ENCODE data around the gene OTOP2.
A peak's percentile ranks its signal among the peaks of the same experiment; 100 is the strongest.

OTOP2 gene

DNA sequence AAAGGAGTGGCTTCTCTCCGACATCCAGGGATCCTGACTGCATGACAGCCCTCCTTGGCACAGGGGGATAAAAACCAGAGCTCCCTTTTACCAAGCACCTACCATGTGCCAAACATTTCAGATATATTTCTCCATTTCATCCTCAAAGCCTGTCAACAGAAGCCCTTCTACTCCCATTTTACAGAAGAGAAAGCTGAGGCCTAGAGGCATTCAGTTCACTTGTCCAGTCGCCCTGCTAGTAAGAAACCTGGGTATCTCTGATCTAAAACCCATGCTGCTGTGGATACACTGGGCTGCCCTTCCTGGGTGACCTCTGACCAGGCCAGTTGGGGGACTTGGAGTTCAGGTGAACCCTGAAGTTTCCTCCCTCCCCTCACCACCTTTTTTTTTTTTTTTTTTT is 45.4 kb upstream of the OTOP2 start:
- no peak for DNase-seq (ENCODE audit: low spot score)
- CTCF ChIA-PET, result interaction anchor here (0.6 kb wide), 2 partner anchors 16 to 552 kb away, joined by 3 read pairs; no protein-coding TSS in a partner anchor
- peak overlapping the region; percentile 43; the same call in 1 of the 2 replicates for H3K27ac ChIP-seq
- POLR2A ChIA-PET (ENCODE audit: low non-redundant PET), result no interaction called here
- TF ChIP-seq, protein P1, sequence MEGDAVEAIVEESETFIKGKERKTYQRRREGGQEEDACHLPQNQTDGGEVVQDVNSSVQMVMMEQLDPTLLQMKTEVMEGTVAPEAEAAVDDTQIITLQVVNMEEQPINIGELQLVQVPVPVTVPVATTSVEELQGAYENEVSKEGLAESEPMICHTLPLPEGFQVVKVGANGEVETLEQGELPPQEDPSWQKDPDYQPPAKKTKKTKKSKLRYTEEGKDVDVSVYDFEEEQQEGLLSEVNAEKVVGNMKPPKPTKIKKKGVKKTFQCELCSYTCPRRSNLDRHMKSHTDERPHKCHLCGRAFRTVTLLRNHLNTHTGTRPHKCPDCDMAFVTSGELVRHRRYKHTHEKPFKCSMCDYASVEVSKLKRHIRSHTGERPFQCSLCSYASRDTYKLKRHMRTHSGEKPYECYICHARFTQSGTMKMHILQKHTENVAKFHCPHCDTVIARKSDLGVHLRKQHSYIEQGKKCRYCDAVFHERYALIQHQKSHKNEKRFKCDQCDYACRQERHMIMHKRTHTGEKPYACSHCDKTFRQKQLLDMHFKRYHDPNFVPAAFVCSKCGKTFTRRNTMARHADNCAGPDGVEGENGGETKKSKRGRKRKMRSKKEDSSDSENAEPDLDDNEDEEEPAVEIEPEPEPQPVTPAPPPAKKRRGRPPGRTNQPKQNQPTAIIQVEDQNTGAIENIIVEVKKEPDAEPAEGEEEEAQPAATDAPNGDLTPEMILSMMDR (conservative IDR thresholded peaks at IDR 0.05; ENCODE audit: low read depth), result no peak

DNA sequence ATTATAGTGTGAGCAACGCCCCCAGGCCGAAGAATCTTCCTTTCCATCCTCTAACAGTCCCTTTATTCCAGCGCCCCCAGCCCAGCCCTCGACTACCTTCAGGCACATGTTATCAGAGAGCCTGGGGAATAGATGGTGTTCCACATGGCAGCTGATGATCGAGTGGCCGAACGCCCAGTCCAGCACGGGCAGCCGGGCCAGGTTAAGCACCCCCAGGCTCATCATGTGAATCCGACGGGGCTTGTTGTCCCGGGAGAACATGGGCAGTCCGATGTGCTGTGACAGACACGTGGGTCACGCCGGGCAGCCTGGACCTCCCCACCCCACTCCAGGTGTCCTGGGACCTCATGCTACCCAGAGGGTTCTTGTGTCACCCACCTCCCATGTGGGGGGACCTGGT is 44.8 kb upstream of the OTOP2 start:
- TF ChIP-seq, protein P1 (conservative IDR thresholded peaks at IDR 0.05; ENCODE audit: low read depth), result no peak
- H3K27ac ChIP-seq, result no peak overlapping the region
- DNase-seq (ENCODE audit: low spot score), result no peak
- ChIA-PET CTCF (interaction anchor here (0.6 to 1.0 kb wide), 2 partner anchors 15 to 45 kb away, joined by 3 read pairs; partner anchors contain the start of gene OTOP2), POLR2A (ENCODE audit: low non-redundant PET) (no interaction called here)

DNA sequence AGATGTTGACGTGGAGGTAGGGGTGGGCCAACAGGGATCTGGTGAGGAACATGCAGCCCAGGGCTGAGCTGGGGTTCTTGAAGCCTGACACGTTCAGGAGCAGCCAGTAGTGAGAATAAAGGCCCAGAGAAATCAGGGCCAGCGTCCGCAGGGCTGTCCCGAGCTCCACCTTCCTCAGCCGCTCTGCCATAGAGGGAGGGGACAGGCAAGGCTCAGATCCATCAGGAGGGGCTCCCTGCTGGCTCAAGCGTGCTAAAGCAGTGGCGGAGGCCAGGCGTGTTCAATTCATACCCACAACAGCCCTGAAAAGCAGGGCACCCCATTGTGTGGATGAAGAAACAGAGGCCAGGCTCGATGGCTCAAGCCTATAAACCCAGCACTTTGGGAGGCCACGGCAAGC is 43.0 kb upstream of the OTOP2 start:
- TF ChIP-seq, protein P1 (conservative IDR thresholded peaks at IDR 0.05; ENCODE audit: low read depth), result no peak
- POLR2A ChIA-PET (ENCODE audit: low non-redundant PET), result no interaction called here
- CTCF ChIA-PET, result no interaction called here
- no peak overlapping the region for H3K27ac ChIP-seq
- DNase-seq (ENCODE audit: low spot score), result no peak

DNA sequence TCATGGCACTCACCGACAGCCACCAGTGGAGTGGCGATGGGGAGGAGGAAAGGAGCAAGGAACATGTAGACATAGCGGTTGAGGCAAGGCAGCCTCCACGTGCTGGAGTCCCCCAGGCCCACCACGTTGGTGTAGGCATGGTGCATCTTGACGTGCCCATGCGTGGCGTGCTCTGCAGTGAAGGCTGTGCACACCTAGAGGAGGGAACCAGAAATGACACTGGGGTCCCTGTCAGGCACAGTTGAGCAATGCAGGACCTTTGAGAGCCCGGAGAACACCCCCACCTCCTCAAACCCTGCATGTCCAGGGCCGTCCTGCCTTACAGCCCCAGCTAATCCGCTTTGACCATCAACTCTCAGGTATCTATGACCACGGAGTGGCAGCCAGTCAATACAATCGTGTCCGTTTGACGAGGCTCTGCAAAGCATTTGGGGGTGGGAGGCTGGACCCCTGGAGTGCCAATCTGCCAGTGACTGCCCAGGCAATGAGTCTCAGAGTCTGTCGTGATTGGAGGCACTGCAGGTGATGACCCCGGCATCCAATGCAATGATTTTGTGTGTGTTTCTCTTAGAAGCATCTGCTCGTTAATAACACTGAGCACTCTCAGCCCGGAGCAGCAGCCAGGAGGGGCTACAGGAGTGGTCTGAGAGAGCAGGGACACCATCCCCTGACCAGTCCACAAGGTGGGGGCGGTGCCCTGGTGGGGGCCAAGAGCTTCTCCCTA is 41.4 kb upstream of the OTOP2 start:
- no peak overlapping the region for H3K27ac ChIP-seq
- DNase-seq (ENCODE audit: low spot score), result no peak
- ChIA-PET POLR2A (ENCODE audit: low non-redundant PET) (no interaction called here), CTCF (no interaction called here)
- TF ChIP-seq, protein P1 (conservative IDR thresholded peaks at IDR 0.05; ENCODE audit: low read depth), result no peak

DNA sequence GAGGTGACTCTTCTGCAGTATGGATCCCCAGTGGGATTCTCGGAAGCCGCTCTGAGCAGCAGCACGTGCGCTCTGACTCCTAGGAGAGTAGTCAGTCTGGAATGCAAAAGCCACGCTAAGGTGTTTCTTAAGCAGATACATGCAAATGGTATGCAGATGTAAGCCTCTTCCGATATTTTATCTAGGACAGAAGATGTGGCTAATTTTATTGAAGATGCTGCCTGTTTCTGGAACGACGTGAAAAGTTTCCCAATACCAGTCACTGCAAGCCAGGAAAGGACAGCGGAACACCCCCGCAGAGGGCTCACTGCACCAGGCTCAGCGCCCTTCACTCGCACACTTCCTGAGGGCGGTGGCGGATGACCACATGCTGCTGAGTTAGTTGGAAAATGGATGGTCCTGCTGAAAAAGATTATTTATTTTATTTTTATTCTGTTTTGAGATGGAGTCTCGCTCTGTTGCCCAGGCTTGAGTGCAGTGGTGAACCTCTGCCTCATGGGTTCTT is 40.8 kb upstream of the OTOP2 start:
- no peak overlapping the region for H3K27ac ChIP-seq
- CTCF ChIA-PET, result no interaction called here
- TF ChIP-seq, protein P1 (conservative IDR thresholded peaks at IDR 0.05; ENCODE audit: low read depth), result no peak
- POLR2A ChIA-PET (ENCODE audit: low non-redundant PET), result no interaction called here
- no peak for DNase-seq (ENCODE audit: low spot score)

DNA sequence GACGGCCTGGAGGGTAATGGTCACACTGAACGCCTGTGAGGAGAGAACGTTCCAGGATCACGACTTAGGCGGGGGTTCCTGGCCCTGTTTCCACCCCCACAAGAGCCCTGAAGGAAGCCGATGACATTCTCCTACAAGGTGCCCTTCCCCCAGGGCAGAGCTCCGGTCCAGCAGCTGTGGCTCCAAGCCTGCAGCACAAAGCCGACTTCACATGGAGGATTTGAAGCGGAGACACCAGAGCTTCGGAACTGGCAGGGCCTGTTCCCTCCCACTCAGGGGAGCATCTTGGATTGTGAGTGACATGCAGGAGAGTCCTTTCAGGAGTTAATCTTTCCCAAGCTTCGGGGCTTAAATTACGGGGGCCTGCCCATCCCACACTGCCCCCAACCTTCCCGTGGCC is 35.6 kb upstream of the OTOP2 start:
- H3K27ac ChIP-seq, result no peak overlapping the region
- no peak for DNase-seq (ENCODE audit: low spot score)
- ChIA-PET CTCF (interaction anchor here (0.7 kb wide), 2 partner anchors 28 to 96 kb away, joined by 3 read pairs; no protein-coding TSS in a partner anchor), POLR2A (ENCODE audit: low non-redundant PET) (no interaction called here)
- TF ChIP-seq, protein P1 (conservative IDR thresholded peaks at IDR 0.05; ENCODE audit: low read depth), result no peak

All from RWPE1 (cell line).